HG02840 (cell line): ENCODE results near the gene ATAD1.
"Not testable (repeated sequence)": the region's sequence is repeated elsewhere in the genome, so short reads cannot be mapped to it uniquely, and the experiment has no call there.

ENCODE experiments used
- ATAC-seq: cut with Tn5 transposase; IDR thresholded peaks from one replicate; pipeline ENCODE4 v1.9.1; 2021; ENCODE audit warnings: mild to moderate bottlenecking, moderate library complexity, moderate number of reproducible peaks; ENCODE audit not compliant: unreplicated experiment, low FRiP score

Gene ATAD1

GRCh38 chr10:87761892-87762291 is 56.1 kb downstream of the ATAD1 start:
- peak; percentile 62 for ATAC-seq

- ATAC-seq: no peak
Observed at GRCh38 chr10:87761153-87761552, 56.9 kb downstream of the ATAD1 start.

GRCh38 chr10:87760195-87760905 is 57.7 kb downstream of the ATAD1 start:
- no peak for ATAC-seq

- no peak for ATAC-seq
Observed at GRCh38 chr10:87759551-87759950, 58.5 kb downstream of the ATAD1 start.

DNA sequence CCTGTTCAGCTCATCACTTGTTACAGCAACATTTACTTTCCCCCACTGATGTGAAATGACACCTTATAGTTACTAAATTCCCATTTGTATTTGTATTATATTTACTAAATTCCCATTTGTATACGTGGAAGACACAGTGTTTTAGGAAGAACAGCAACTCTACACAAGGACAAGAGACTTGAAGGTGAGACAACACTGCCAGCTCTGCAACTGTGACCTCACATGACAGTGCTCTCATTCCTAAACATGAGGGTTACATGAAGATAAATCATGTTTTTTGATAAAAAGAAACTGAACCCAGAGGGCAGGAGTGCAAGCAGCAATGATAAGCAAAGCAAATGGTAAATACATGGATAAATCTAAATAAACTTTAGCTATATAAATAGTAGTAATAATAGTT is 60.3 kb downstream of the ATAD1 start:
- no peak for ATAC-seq

GRCh38 chr10:87753995-87754866 is 63.8 kb downstream of the ATAD1 start:
- no peak for ATAC-seq

DNA sequence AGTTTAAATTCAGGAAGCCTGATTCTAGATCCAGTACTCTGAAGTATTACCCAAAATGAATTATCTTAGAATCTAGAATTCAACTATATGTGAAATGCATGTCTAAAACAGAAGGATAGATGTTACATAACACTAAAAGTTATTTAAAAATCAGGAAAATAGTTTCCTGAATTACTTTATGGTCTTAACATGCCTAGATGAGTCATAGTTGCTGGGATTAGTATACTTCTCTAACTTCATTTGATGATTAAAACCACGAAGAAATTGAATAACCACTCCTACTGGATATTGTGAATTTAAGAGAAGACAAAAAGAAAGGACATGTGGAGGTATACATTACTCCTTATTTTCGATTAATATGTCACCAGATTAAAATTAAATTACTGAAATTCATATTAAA is 65.5 kb downstream of the ATAD1 start:
- no peak for ATAC-seq

GRCh38 chr10:87751274-87751673 is 66.8 kb downstream of the ATAD1 start:
- no peak for ATAC-seq

DNA sequence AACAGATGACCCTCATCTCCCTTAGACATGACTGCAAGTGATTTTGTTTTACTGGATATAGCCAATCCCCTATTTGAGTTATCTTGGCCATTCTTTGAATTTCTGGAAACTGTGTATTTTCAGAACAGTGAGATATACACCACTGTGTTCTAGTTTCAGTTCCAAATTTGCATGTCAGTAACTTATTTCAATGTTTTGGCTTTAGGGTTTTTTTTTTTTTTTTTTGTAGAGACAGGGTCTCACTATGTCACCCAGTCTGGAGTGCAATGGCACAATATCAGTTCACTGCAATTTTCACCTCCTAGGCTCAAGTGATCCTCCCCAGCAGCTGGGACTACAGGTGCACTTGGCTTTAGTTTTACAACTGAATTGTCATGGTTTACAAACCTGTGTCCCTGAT is 67.2 kb downstream of the ATAD1 start:
- ATAC-seq: no peak

DNA sequence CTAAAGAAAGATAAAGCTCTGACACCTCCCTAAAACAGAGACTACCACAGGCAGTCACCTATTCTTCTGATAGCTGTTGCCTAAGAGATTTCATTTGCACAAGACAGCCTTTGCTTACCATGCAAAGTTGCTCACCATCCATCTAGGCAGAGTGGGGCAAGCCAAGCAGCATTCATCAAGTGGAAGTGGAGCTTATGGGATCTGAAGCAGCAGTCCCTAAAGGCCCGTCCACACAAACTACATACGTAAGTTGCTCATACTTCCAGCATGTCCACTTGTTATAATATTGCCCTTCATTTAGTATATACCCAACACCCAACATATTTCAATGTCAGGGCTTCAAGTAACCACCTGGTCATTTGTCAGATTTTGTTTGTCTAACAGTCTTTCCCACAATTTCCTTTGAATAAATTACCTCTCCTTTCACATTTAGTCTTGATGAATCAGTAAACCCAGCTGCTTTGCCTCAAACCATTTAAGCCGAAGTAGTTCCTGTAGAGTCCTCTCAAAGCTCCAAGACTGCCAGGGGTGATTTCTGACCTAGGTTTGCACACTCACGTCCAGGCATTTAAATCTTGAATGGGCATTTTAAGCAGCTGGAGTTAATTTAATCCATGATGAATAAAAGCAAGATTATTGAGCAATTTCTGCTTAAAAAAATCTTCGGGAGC is 67.9 kb downstream of the ATAD1 start:
- ATAC-seq: no peak

DNA sequence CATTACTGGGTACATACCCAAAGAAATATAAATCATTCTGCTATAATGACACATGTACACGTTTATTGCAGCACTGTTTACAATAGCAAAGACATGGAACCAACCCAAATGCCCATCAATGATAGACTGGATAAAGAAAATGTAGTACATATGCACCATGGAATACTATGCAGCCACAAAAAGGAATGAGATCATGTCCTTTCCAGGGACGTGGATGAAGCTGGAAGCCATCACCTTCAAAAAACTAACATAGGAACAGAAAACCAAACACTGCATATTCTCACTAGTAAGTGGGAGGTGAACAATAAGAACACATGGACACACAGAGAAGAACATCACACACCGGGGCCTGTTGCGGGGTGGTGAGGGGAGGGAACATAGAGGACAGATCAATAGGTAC is 69.8 kb downstream of the ATAD1 start:
- not testable (repeated sequence) for ATAC-seq

GRCh38 chr10:87746911-87747310 is 71.1 kb downstream of the ATAD1 start:
- ATAC-seq: no peak

DNA sequence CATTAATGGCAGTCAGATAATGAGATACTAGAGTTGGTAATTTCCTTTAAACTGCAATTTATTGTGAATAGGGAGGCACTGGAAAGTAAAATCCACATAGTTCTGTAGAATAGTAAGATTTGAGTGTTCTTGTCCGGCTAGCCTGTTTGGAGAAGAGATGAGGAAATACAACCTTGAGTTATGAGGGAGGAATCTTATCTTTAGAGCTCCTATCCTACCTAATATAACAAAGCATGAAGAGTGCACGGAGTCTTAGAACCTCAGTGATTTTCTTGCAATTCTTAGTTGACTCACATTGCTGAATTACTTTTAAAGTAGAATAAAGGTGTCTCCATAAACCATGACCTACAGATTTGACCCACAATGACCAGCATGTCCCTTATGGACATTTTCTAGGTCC is 73.4 kb downstream of the ATAD1 start:
- no peak for ATAC-seq

DNA sequence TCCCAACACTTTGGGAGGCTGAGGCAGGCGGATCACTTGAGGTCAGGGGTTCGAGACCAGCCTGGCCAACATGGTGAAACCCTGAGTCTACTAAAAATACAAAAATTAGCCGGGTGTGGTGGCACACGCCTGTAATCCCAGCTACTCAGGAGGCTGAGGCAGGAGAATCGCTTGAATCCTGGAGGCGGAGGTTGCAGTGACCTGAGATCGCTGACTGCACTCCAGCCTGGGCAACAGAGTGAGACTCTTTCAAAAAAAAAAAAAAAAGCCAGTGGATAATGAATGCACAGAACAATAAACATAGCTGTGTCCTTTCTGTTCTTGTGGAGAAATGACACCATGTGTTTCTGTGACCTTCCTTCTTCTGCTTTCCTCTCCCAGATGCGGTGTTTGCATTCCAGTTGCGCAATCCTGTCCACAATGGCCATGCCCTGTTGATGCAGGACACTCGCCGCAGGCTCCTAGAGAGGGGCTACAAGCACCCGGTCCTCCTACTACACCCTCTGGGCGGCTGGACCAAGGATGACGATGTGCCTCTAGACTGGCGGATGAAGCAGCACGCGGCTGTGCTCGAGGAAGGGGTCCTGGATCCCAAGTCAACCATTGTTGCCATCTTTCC is 74.9 kb downstream of the ATAD1 start:
- ATAC-seq: not testable (repeated sequence)

DNA sequence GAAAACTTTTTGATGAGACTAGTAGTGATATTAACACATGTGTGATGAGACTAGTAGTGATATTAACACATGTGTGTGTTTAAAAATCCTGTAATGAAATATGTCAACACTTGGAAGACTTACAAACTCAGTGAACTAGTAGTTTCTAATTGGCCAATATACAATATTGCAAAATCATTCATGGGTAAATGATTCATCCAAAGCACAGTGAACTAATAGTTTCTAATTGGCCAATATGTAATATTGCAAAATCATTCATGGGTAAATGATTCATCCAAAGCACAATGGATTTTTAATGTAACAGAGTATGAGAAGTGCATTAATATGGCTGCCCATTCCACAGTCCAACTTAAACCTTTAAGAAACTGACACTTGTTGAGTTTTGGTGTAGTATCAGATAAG is 77.8 kb downstream of the ATAD1 start:
- ATAC-seq: no peak

GRCh38 chr10:87739703-87740102 is 78.3 kb downstream of the ATAD1 start:
- ATAC-seq: no peak

DNA sequence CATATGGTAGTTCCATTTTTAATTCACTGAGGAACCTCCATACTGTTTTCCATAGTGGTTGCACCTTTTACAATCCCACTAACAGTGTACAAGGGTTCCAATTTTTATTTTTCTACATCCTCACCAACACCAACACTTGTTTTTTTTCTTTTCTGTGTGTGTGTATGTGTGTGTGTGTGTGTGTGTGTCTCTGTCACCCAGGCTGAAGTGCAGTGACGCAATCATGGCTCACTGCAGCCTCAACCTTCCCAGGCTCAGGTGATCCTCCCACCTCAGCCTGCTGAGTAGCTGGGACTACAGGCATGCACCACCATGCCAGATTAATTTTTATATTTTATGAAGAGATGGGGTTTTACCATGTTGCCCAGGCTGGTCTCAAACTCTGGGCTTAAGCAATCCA is 79.8 kb downstream of the ATAD1 start:
- not testable (repeated sequence) for ATAC-seq

- ATAC-seq: no peak
Observed at GRCh38 chr10:87734987-87735827, 82.8 kb downstream of the ATAD1 start.

GRCh38 chr10:87733081-87733480 is 84.9 kb downstream of the ATAD1 start:
- ATAC-seq: no peak

- ATAC-seq: no peak
Observed at GRCh38 chr10:87729940-87730339, 88.1 kb downstream of the ATAD1 start.
